ENCODE measurements around the gene ABO. TPM values are rescaled to one million over a fixed set of nuclear protein-coding genes. Genes with fewer than 3 reads are reported as not detected.

ABO gene
- total RNA-seq, 4 donors from 2014 or later = 43.7 to 283 (median 148) TPM

- Histone ChIP-seq H3K27me3 (no peaks in the 10 kb centered on the region), H3K4me1 (peaks cover 0 to under 1% (median under 1%) of the 10 kb centered on the region in 4 donors)
- peak in 1 of 3 donors; percentile 41 for DNase-seq
Measured at GRCh38 chr9:133258061-133259015, 16.7 kb downstream of the ABO start.

GRCh38 chr9:133257465-133257956 lies 17.5 kb downstream of the ABO start:
- H3K36me3 ChIP-seq = peaks cover 0 to 15% (median 0%) of the 10 kb centered on the region in 3 donors

More at GRCh38 chr9:133258061-133259015, 16.7 kb downstream of the ABO start:
- no peak overlapping the region for H3K4me3 ChIP-seq
- no peak for TF ChIP-seq CTCF (IDR thresholded peaks at IDR 0.05)
- H3K27ac ChIP-seq = peak overlapping the region in 1 of 4 donors; percentile 10
- H3K36me3 ChIP-seq = peaks cover 0 to 15% (median 0%) of the 10 kb centered on the region in 3 donors
- H3K9me3 ChIP-seq = no peaks in the 10 kb centered on the region

GRCh38 chr9:133256686-133257091 lies 18.3 kb downstream of the ABO start:
- TF ChIP-seq POLR2A (IDR thresholded peaks at IDR 0.05) (no peak), CTCF (IDR thresholded peaks at IDR 0.05) (no peak)
- Histone ChIP-seq H3K27ac (peak overlapping the region in 1 of 4 donors; percentile 35), H3K36me3 (peaks cover 0 to 15% (median 0%) of the 10 kb centered on the region in 3 donors), H3K27me3 (no peaks in the 10 kb centered on the region), H3K4me1 (peaks cover 0 to 15% (median 2%) of the 10 kb centered on the region in 4 donors), H3K4me3 (no peak overlapping the region), H3K9me3 (no peaks in the 10 kb centered on the region)
- DNase-seq = peak in 1 of 3 donors; percentile 45

More at GRCh38 chr9:133257465-133257956, 17.5 kb downstream of the ABO start:
- DNase-seq = peak in 1 of 3 donors; percentile 47
- no peaks in the 10 kb centered on the region for H3K9me3 ChIP-seq
- peaks cover 0 to 8% (median 1%) of the 10 kb centered on the region in 4 donors for H3K4me1 ChIP-seq
- TF ChIP-seq CTCF (IDR thresholded peaks at IDR 0.05) (no peak), POLR2A (IDR thresholded peaks at IDR 0.05) (no peak)
- no peaks in the 10 kb centered on the region for H3K27me3 ChIP-seq
- H3K27ac ChIP-seq = no peak overlapping the region
- no peak overlapping the region for H3K4me3 ChIP-seq

- TF ChIP-seq POLR2A (IDR thresholded peaks at IDR 0.05) (no peak), CTCF (IDR thresholded peaks at IDR 0.05) (no peak)
- no peak overlapping the region for H3K4me3 ChIP-seq
- DNase-seq = no peak
- H3K9me3 ChIP-seq = no peaks in the 10 kb centered on the region
- no peaks in the 10 kb centered on the region for H3K27me3 ChIP-seq
- H3K36me3 ChIP-seq = peaks cover 0 to 14% (median 0%) of the 10 kb centered on the region in 3 donors
- H3K4me1 ChIP-seq = peaks cover 0 to 18% (median 3%) of the 10 kb centered on the region in 4 donors
- peak overlapping the region in 1 of 4 donors; percentile 19 for H3K27ac ChIP-seq
Measured at GRCh38 chr9:133256136-133256461, 18.9 kb downstream of the ABO start.

- no peak for TF ChIP-seq CTCF (IDR thresholded peaks at IDR 0.05)
- TF ChIP-seq POLR2A (IDR thresholded peaks at IDR 0.05) = no peak
- Histone ChIP-seq H3K4me3 (no peak overlapping the region), H3K27ac (peak overlapping the region in 1 of 4 donors; percentile 37), H3K4me1 (peaks cover 0 to 24% (median 3%) of the 10 kb centered on the region in 4 donors), H3K9me3 (no peaks in the 10 kb centered on the region), H3K36me3 (peaks cover 0 to 8% (median 0%) of the 10 kb centered on the region in 3 donors), H3K27me3 (no peaks in the 10 kb centered on the region)
- no peak for DNase-seq
Measured at GRCh38 chr9:133255371-133256135, 19.4 kb downstream of the ABO start.
